Measurements from ENCODE around the gene MIEF1.
A peak's percentile ranks its signal among the peaks of the same experiment; 100 is the strongest.
"Not testable (repeated sequence)": the region's sequence is repeated elsewhere in the genome, so short reads cannot be mapped to it uniquely, and the experiment has no call there.

The MIEF1 gene

DNA sequence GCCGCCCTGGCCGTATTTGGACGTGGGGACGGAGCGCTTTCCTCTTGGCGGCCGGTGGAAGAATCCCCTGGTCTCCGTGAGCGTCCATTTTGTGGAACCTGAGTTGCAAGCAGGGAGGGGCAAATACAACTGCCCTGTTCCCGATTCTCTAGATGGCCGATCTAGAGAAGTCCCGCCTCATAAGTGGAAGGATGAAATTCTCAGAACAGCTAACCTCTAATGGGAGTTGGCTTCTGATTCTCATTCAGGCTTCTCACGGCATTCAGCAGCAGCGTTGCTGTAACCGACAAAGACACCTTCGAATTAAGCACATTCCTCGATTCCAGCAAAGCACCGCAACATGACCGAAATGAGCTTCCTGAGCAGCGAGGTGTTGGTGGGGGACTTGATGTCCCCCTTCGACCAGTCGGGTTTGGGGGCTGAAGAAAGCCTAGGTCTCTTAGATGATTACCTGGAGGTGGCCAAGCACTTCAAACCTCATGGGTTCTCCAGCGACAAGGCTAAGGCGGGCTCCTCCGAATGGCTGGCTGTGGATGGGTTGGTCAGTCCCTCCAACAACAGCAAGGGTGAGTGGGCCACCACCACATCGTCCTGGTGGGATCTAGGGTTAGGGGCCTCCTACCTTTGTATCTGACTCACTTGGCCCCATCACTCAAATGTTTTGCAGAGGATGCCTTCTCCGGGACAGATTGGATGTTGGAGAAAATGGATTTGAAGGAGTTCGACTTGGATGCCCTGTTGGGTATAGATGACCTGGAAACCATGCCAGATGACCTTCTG lies 19.2 kb downstream of the MIEF1 start:
- peak; percentile 60 for DNase-seq
- in situ Hi-C loops (cut with HindIII; ENCODE audit: low pct_ligation_motif_present, low pct_unique_long_range_greater_than_20kb, low sequenced_read_pairs) = not testable (repeated sequence)

DNA sequence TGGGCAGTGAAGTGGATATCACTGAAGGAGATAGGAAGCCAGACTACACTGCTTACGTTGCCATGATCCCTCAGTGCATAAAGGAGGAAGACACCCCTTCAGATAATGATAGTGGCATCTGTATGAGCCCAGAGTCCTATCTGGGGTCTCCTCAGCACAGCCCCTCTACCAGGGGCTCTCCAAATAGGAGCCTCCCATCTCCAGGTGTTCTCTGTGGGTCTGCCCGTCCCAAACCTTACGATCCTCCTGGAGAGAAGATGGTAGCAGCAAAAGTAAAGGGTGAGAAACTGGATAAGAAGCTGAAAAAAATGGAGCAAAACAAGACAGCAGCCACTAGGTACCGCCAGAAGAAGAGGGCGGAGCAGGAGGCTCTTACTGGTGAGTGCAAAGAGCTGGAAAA lies 20.0 kb downstream of the MIEF1 start:
- DNase-seq; in situ Hi-C loops (cut with HindIII; ENCODE audit: low pct_ligation_motif_present, low pct_unique_long_range_greater_than_20kb, low sequenced_read_pairs): not testable (repeated sequence)

DNA sequence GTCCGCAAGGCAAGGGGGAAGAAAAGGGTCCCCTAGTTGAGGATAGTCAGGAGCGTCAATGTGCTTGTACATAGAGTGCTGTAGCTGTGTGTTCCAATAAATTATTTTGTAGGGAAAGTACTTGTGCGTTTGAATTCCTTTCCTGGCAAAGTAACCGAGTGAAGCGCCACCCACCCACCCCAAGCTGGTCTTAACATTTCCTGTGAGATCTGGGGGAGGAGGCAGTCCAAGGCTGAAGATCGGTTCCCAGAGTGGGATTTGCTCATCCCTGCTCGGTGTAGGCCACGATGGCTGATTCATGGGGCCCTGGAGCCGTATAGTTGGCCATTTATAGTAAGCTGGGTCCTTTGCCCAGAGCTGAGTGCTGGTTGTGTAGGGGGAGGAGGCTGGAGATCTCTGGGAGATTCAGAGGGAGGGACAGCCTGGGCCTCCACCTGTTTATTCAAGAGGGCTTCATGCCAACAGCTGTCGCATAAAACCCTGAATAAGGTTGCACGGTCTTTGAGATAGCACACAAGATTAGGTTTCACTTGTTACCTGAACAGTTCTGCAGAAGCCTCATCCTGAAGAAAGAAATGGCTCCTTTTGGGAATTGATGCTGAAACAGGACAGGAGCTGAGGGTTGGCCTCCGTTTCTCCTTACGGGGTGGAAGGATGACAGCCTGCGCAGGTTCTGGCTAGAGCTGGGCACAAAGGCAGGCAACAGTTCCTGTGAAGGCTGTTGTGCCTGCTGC lies 20.6 kb downstream of the MIEF1 start:
- DNase-seq = peak; percentile 36
- in situ Hi-C loops (cut with HindIII; ENCODE audit: low pct_ligation_motif_present, low pct_unique_long_range_greater_than_20kb, low sequenced_read_pairs) = no loop called here

DNA sequence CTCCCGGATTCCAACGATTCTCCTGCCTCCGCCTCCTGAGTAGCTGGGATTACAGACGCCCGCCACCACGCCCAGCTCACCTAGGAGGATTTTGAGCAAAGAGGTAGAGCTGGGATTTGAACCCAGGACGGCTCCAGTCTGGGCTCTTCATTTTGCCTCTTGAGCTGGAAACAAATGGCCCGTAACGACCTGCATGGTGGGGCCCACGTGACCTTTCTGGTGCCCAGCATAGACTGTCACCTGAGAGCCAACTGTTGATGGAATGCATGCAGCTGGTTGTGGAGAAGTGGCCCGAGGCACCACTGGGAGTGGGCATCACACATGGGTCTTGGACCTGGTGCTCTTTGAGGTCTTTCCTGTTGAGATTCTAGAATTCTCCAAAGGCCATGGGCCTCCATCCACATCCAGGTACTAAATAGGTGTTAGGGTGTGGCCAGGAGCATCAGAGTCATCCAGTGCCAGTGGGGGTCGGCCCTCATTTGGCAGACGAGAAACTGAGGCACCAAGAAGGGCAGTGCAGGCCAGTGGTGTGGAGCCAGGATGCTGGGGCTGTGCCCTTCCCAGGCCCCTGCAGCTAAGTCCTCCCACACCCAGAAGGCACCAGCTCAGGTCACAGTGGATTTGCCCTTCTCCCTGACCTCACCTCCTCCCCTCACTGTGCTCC lies 22.1 kb downstream of the MIEF1 start:
- DNase-seq = no peak
- in situ Hi-C loops (cut with HindIII; ENCODE audit: low pct_ligation_motif_present, low pct_unique_long_range_greater_than_20kb, low sequenced_read_pairs) = no loop called here

DNA sequence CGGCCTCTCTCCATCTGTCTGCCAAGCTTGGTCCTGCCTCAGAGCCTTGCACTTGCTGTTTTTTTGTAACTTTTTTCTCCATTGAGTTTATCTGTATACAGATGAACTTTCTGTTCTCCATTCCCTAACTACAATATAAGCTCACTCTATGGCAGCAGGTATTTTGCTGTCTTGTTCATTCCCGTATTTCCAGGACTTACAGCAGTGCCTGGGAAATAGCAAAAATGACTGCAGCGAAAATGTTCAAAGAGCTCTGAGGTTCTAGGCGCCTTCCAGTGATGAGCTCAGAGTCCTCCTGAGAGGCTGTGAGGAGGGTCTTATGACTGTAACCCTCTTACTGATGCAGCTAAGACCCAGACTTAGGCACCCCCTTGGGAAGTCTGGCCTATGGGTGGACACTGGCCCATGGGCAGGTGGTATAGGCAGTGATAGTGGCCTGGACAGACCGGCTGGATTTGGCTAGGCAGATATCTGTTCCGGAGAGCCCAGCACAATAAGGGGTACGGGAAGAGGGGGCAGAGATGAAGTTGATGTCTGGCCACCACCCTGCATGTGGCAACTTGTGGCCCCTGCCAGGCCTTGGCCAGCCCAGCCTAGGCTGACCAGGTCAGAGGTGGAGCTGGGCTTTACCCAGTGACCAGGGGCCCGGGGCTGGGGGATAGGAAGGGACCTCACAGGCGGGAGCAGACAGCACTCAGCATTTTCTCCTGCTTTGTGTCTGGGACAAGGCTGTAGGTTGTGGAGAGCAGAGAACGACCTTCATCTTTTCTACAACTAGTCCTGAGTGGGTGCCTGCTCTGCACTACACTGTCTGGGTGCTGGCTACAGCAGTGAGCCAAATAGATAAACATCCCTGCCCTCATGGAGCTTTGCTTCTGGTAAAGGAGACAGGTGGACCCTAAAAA lies 22.9 kb downstream of the MIEF1 start:
- in situ Hi-C loops (cut with HindIII; ENCODE audit: low pct_ligation_motif_present, low pct_unique_long_range_greater_than_20kb, low sequenced_read_pairs) = no loop called here
- DNase-seq = no peak

DNA sequence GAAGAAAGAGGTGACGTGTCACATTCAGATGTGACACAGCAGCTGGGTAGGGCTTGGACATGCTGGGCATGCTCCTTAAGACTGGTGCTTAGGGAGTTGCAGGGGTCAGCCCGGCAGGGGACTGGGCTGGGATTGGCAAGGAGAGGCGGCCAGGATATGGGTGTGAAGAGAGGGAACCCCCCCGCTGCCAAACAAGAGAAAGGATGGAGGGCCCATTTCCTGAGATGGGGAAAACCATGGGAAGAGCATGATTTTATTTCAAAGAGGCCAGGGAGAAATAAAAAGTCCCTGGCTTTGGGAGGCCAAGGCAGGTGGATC lies 23.5 kb downstream of the MIEF1 start:
- in situ Hi-C loops (cut with HindIII; ENCODE audit: low pct_ligation_motif_present, low pct_unique_long_range_greater_than_20kb, low sequenced_read_pairs) = no loop called here
- no peak for DNase-seq

DNA sequence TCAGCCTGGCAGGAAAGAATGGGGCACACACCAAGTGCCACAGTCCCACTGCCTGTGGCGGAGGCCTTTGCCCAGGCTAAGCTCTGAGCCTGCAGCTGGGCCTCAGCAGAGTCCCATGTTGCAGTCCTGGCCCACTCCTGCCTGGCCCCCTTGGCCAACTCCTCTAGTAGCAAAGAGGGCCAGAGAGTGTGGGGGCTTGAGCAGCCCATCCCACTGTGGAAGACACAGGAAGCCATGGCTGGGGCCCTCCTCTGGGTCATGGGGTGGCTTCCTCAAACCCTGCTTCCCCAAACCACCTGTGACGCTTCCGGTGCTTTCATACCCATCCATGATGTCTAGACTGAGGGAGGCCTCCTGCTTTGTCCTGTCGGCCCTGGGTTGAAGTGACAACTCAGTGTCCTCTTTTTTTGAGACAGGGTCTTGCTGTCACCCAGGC lies 24.7 kb downstream of the MIEF1 start:
- in situ Hi-C loops (cut with HindIII; ENCODE audit: low pct_ligation_motif_present, low pct_unique_long_range_greater_than_20kb, low sequenced_read_pairs) = no loop called here
- DNase-seq = no peak

DNA sequence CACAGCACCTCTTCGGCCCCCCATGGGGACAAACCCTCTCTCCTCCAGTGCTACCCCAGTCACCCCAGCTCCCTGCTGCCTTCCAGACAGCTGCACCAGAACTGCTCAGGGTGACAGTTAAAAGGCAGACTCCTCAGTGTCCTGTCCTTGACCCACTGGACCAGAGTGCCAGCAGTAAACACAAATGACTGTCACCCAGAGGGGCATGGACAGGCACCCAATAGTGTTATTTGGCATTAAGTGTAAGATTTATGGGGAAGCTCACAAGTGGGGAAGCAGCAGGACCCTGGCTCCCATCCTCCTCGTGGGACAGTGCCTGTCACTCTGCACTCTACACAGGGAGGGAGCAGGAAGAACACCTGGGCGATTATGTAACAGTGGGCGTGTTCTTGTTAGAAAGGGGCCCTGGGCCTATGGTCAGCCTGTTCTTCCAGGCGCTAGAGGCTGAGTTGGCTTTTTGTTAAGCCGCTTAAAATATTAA lies 25.4 kb downstream of the MIEF1 start:
- no peak for DNase-seq
- in situ Hi-C loops (cut with HindIII; ENCODE audit: low pct_ligation_motif_present, low pct_unique_long_range_greater_than_20kb, low sequenced_read_pairs) = no loop called here

DNA sequence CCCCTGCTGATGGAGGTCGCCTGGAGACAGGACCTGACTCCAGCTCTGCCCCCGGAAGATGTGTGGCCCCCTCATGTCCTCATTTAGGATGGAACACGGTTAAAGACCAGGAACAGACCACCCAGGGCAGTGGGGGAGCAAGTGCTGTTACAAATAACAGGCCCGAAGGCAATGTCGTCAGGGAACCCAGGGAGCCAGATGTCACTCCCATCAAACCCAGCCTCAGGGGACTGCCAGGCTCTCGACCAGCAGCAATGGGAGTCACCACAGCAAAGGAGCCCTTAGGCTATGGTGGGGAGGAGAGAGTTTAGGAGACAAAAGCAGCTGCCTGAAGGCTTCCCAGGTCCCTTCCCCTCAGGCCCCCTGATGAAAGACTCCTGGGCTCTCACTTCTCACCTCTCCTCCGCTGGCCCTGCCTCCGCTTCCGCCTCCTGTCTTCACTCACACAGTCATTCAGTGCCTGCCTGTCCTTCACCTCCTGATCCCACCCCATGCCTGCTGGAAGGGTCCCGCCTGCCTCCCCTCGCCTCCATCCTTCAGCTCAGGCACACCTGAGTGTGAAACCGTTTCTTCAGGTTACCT lies 26.1 kb downstream of the MIEF1 start:
- DNase-seq = no peak
- in situ Hi-C loops (cut with HindIII; ENCODE audit: low pct_ligation_motif_present, low pct_unique_long_range_greater_than_20kb, low sequenced_read_pairs) = no loop called here

DNA sequence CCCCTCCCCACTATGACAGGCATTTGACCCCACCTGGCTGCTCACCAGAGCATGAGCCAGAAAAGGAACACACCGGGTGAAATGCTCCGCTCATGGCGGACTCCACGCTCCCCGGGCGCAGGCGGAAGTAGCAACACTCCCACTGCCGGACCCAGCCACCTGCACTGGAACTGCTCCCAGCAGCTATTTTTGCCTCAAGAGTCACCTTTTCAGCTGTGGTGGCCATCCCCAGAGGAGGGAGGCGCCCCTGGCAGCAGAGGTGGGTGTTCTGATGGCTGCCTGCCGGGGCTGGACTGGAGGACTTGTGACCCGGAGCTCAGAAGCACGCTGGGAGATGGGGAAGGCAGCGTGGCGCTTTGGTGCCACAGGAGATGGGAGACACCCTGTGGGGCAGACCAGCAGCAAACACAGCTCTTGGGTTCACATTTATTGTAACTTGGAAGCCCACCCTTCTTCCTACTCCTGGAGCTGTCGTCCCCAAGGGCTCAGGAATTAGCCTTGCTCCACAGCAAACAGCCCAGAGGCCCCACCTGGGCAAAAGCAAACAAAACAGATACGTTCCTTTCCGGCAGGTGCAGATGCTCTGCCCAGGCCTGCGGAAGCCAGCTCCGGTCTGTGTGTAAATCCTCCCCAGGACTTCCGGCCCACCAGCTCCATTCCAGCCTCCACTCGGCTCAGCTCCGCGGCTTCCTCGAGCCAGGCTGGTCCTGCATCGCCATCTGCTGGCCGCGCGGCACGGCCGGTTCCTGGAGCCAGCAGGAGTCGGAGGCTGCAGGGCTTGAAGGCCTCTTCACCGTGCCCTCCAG lies 26.8 kb downstream of the MIEF1 start:
- in situ Hi-C loops (cut with HindIII; ENCODE audit: low pct_ligation_motif_present, low pct_unique_long_range_greater_than_20kb, low sequenced_read_pairs) = no loop called here
- DNase-seq = peak; percentile 88

DNA sequence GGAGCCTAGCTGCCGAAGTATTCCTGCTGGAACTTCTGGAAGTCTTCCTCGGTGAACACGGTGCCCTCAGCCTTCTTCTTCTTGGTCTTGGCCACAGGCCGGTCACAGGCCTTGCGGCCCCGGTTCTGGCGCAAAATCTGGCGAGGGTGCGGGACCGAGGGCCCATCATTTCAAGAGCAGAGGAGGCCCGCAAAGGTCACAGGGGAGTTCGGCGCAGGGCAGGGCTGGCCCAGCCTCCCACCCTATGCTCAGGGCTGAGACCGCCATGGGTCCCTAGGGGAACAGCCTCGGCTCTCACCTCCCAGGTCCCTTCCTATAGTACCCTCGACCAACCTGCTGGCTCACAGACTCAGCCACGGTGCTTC lies 27.4 kb downstream of the MIEF1 start:
- in situ Hi-C loops (cut with HindIII; ENCODE audit: low pct_ligation_motif_present, low pct_unique_long_range_greater_than_20kb, low sequenced_read_pairs) = no loop called here
- no peak for DNase-seq

DNA sequence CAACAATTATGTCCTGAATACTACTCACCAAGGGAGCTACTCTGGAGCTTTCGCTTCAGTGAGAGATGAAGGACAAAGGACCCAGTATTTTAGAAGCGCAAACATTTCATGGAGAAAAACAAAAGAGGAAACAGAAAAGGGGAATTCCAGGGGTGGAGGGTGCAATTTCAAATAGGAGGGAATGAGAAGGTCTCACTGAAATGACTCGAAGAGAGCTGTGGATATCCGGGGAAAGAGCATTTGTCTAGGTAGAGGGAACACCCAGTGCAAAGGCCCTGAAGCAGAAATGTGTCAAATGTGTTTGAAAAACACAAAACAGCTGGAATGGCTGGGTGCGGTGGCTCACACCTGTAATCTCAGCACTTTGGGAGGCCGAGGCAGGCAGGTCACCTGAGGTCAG lies 28.0 kb downstream of the MIEF1 start:
- in situ Hi-C loops (cut with HindIII; ENCODE audit: low pct_ligation_motif_present, low pct_unique_long_range_greater_than_20kb, low sequenced_read_pairs) = no loop called here
- no peak for DNase-seq

DNA sequence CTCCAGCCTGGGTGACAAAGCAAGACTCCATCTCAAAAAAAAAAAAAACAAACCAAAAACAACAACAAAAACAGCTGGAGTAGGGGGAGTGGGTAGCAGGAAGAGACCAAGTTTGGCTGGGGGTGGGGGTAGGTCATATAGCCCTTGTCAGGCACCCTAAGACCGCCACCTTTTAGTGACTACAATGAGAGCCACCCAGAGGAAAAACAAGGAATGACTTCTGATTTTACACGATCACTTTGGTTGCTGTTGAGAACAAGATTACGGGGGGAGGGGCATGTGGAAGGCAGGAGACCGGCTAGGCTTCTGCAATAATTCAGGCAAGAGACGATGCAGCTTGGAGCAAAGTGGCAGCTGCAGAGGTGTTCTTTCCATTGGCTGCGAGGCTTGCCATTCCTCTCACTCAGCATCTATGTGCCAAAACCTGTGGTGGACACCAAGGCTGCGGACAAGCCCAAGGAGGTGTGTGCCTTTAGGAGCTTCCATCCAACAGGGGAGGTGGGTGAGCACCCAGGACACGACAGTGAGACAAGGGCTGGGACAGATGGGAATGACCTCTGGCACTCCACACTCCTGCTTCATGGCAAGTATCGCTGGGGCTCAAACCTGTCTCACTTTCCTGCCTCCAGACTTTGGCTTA lies 28.7 kb downstream of the MIEF1 start:
- DNase-seq = peak; percentile 42
- in situ Hi-C loops (cut with HindIII; ENCODE audit: low pct_ligation_motif_present, low pct_unique_long_range_greater_than_20kb, low sequenced_read_pairs) = no loop called here

DNA sequence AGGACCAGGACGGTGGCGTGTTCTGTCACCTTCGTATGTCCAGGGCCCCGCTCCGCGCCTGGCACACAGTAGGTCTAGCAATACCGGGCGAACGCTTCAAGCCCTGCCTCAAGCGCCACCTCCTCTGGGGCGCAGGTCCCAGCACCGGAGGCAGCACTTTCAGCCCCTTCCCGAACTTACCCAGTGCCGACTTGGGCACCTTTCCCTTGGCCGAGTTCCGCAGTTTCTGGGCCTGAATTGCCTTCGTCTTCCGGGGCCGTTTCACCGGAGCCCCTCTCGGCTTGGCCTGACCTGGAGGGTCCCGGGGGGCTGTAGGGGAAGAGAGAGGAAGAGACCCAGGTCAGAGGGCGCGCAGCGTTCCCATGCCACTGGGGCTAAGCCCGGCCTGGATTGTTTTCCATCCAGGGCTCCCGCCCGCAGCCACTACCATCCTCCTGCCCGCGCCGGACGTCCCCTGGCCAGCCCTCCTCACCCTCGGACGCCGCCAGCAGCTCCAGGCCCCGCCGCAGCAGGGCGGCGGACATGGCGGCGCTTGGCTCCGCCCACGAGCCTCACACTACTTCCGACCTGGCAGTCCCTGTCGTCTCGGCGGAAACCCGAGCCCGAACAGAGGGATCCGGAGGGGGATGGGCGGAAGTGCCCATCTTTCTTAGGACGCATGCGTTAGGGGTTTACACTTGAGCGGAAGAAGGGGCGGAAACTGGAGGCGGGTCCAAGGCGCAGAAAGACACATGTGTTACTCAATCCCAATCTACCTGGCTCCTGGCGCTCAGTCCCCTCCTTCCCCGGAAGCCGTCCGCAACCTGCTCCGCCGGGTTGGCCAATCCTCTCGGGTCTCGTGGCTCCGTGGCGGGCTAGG lies 30.4 kb downstream of the MIEF1 start, which contains the start of gene RPS19BP1:
Gene RPS19BP1 (minus strand): TSS at position 534 of the 859 bp plus-strand sequence. CDS start 10 bp downstream, at position 524.
- peak; percentile 98 for DNase-seq
- in situ Hi-C loops (cut with HindIII; ENCODE audit: low pct_ligation_motif_present, low pct_unique_long_range_greater_than_20kb, low sequenced_read_pairs) = no loop called here

DNA sequence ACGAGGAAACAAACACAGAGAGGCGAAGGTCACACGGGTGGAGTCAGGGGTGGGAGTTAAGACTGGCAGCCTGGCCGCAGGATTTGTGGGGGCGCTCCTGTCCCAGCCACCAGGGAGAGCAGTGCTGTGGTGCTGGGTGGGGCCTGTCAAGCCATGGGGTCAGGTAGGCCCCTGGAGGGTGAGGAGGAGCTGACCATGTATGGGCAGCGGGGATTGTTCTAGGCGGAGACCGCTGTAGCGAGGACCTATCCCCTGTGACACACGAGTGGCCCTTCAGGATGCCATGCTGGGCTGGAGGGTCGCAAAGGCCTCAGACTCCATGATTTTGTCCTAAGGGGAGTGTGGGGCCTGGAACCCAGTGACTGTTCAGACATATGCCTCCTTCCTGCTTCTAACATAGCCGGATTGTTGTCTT lies 32.0 kb downstream of the MIEF1 start:
- DNase-seq = no peak
- in situ Hi-C loops (cut with HindIII; ENCODE audit: low pct_ligation_motif_present, low pct_unique_long_range_greater_than_20kb, low sequenced_read_pairs) = no loop called here
